Smooth muscle cell (in vitro differentiated cells): ENCODE measurements around the gene SAMD3. TPM values are rescaled to one million over a fixed set of nuclear protein-coding genes. Genes with fewer than 3 reads are reported as not detected.

Source experiments
- DNase-seq: peaks from one replicate; lab custom pipeline; 2025; ENCODE audit not compliant: unreplicated experiment; lab: John Stamatoyannopoulos, UW
- H2AFZ ChIP-seq: fragments of 200-600 bp; sonication (generic); 2 replicates; pipeline ENCODE4 v1.6.0; 2016; ENCODE audit warnings: antibody characterized with exemption, low read depth, mild to moderate bottlenecking
- H3F3A ChIP-seq: fragments of 200-600 bp; sonication (generic); 2 replicates; pipeline ENCODE4 v1.6.0; 2017; ENCODE audit warnings: antibody characterized with exemption, low read depth
- H3K27ac ChIP-seq: fragments of 200-600 bp; sonication (generic); 2 replicates; pipeline ENCODE4 v1.5.1; 2016; ENCODE audit warnings: low read depth, mild to moderate bottlenecking
- H3K27me3 ChIP-seq: fragments of 200-600 bp; sonication (generic); 2 replicates; pipeline ENCODE4 v1.6.1; 2016; ENCODE audit warnings: low read depth, mild to moderate bottlenecking
- H3K36me3 ChIP-seq: fragments of 200-600 bp; sonication (generic); 2 replicates; pipeline ENCODE4 v1.5.1; 2016; ENCODE audit warnings: low read depth
- H3K4me1 ChIP-seq: fragments of 200-600 bp; sonication (generic); 2 replicates; pipeline ENCODE4 v1.5.1; 2016; ENCODE audit warnings: low read depth
- H3K4me2 ChIP-seq: fragments of 200-600 bp; sonication (generic); 2 replicates; pipeline ENCODE4 v1.6.0; 2016; ENCODE audit warnings: mild to moderate bottlenecking
- H3K4me3 ChIP-seq: fragments of 200-600 bp; sonication (generic); 2 replicates; pipeline ENCODE4 v1.5.1; 2016; ENCODE audit warnings: mild to moderate bottlenecking
- H3K79me2 ChIP-seq: fragments of 200-600 bp; sonication (generic); 2 replicates; pipeline ENCODE4 v1.6.0; 2016; ENCODE audit warnings: low read depth, mild to moderate bottlenecking
- H3K9ac ChIP-seq: fragments of 200-600 bp; sonication (generic); 2 replicates; pipeline ENCODE4 v1.6.0; 2016; ENCODE audit warnings: low read depth
- H3K9me3 ChIP-seq: fragments of 200-600 bp; sonication (generic); replicated peaks from 2 replicates; pipeline ENCODE4 v1.5.1; 2016; ENCODE audit warnings: low read depth
- H4K20me1 ChIP-seq: fragments of 200-600 bp; sonication (generic); 2 replicates; pipeline ENCODE4 v1.6.0; 2016; ENCODE audit warnings: low read depth
- WGBS: methylation state at CpG from one replicate; pipeline ENCODE4 v1.1.7; 2016; ENCODE audit warnings: low lambda C conversion rate; 5-methylcytosine and 5-hydroxymethylcytosine counted together
- polyA plus RNA-seq: library from polyadenylated mRNA; unstranded; fragments of >200 nt; fragmentation: Nextera tagmentation; extraction: Ambion mirVana; gene quantifications from 2 replicates; pipeline ENCODE4 v1.2.1, GENCODE V29; 2016
- total RNA-seq: library from RNA; depleted of rRNA; stranded (reverse); fragments of >200 nt; gene quantifications from 2 replicates; pipeline ENCODE4 v1.2.3, GENCODE V29; 2014
- TF ChIP-seq, protein P1 (sequence below): fragments of 200-600 bp; sonication (generic); IDR thresholded peaks from 2 replicates; pipeline ENCODE4 v1.5.1; 2017; ENCODE audit warnings: borderline replicate concordance, mild to moderate bottlenecking, antibody characterized with exemption; ENCODE audit not compliant: insufficient read depth, poor library complexity, severe bottlenecking

Gene SAMD3
- total and polyA plus RNA-seq, 2 experiments from 2014 or later = 2.1 to 3.5 TPM

DNA sequence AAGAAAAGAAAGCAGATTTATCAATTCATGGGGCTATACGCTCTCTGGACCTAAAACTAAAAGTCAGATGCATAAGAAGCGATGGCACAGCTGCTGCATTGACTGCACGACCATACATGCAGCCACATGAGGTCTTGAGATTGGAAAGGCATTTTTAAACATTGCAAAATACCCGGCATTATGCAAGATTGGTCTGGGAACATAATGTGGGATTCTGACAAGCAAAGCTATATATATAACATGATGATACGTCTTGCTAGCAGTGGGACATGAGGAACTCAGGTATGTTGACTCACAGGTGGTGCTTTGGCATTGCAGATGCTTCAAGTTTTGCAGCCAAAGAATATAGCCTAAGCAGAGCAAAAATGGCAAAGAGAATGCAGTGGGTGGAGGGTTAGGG, 55.1 kb downstream of the SAMD3 start:
- Histone ChIP-seq H3K4me1 (no peaks in the 10 kb centered on the region), H4K20me1 (no peaks in the 10 kb centered on the region), H2AFZ (no peak overlapping the region), H3K4me2 (no peak overlapping the region), H3K36me3 (no peaks in the 10 kb centered on the region), H3K9ac (no peak overlapping the region), H3K4me3 (no peak overlapping the region), H3K27me3 (no peaks in the 10 kb centered on the region), H3K9me3 (no peaks in the 10 kb centered on the region), H3K79me2 (no peaks in the 10 kb centered on the region), H3F3A (no peaks in the 10 kb centered on the region), H3K27ac (no peak overlapping the region)
- no peak for DNase-seq
- TF ChIP-seq, protein P1, sequence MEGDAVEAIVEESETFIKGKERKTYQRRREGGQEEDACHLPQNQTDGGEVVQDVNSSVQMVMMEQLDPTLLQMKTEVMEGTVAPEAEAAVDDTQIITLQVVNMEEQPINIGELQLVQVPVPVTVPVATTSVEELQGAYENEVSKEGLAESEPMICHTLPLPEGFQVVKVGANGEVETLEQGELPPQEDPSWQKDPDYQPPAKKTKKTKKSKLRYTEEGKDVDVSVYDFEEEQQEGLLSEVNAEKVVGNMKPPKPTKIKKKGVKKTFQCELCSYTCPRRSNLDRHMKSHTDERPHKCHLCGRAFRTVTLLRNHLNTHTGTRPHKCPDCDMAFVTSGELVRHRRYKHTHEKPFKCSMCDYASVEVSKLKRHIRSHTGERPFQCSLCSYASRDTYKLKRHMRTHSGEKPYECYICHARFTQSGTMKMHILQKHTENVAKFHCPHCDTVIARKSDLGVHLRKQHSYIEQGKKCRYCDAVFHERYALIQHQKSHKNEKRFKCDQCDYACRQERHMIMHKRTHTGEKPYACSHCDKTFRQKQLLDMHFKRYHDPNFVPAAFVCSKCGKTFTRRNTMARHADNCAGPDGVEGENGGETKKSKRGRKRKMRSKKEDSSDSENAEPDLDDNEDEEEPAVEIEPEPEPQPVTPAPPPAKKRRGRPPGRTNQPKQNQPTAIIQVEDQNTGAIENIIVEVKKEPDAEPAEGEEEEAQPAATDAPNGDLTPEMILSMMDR = no peak
- 52% methylated on average over 5 of the region's 5 CpGs for WGBS

DNA sequence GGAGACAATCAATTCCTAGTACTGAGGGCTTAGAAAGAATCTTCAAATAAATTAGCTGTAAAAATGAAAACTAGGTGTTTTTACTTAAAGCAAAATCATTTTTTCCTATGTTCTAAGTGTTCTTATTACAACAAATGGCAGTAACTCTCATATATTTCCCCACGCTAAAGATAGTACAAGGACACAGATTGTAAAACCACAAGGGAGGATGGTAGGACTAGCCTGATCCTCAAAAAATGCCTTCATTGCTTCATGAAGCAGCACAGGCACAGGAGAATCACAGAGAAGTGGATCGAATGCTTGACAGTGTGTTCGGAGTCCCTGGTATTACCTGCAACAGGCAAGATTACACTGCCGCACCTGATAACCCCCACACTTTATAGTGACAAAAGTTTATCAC, 58.5 kb downstream of the SAMD3 start:
- no peak for DNase-seq
- H3K4me2 ChIP-seq = no peak overlapping the region
- no peaks in the 10 kb centered on the region for H3F3A ChIP-seq
- no peak overlapping the region for H2AFZ ChIP-seq
- TF ChIP-seq, protein P1 = no peak
- no peak overlapping the region for H3K27ac ChIP-seq
- H4K20me1 ChIP-seq = no peaks in the 10 kb centered on the region
- WGBS = 64% methylated on average over 4 of the region's 4 CpGs
- peaks cover 3% of the 10 kb centered on the region for H3K36me3 ChIP-seq
- H3K79me2 ChIP-seq = no peaks in the 10 kb centered on the region
- H3K9me3 ChIP-seq = no peaks in the 10 kb centered on the region
- no peak overlapping the region for H3K9ac ChIP-seq
- H3K27me3 ChIP-seq = no peaks in the 10 kb centered on the region
- no peaks in the 10 kb centered on the region for H3K4me1 ChIP-seq
- H3K4me3 ChIP-seq = no peak overlapping the region

DNA sequence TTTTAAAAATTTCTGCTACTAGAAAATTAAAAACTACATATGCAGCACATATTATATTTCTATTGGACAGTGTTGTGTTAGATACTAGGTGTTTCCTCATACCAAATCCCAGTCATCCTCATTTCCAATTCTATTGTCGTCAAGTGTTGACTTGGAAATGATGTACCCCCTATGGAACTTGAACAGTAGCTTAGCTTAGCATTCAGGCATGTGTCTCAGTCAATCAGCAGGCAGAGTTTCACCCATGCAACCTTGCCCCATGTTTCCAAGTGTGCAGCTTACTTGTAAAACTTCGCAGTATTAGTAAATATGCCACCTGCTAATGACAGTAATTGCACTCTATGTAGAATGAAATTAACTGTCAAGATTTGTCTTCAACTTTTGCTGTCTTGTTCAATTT, 59.5 kb downstream of the SAMD3 start:
- Histone ChIP-seq H2AFZ (no peak overlapping the region), H3K27ac (no peak overlapping the region), H4K20me1 (no peaks in the 10 kb centered on the region), H3F3A (no peaks in the 10 kb centered on the region), H3K4me3 (no peak overlapping the region), H3K4me2 (no peak overlapping the region), H3K36me3 (peaks cover 3% of the 10 kb centered on the region), H3K9me3 (no peaks in the 10 kb centered on the region), H3K27me3 (no peaks in the 10 kb centered on the region), H3K79me2 (no peaks in the 10 kb centered on the region), H3K4me1 (no peaks in the 10 kb centered on the region), H3K9ac (no peak overlapping the region)
- TF ChIP-seq, protein P1 = no peak
- no peak for DNase-seq
- WGBS = 94% methylated on average over 2 of the region's 2 CpGs

DNA sequence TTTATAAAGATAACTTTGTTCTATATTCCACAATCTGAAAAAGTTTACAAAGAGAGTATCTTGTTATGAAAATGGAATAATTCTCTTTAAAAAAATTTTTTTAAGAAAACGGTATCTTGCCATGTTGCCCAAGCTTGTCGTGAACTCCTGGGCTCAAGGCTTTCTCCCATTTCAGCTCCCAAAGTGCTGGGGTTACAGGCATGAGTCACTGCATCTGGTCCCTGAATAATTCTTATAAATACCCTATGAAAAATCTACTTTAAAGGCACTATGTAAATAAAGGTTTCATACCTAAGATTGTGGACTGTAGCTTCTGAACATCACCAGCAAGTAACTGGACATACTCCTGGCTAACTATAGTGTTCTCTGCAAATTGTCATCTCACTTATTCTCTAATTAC, 60.3 kb downstream of the SAMD3 start:
- H2AFZ ChIP-seq = no peak overlapping the region
- no peak overlapping the region for H3K9ac ChIP-seq
- no peak overlapping the region for H3K4me2 ChIP-seq
- H3K4me3 ChIP-seq = no peak overlapping the region
- no peaks in the 10 kb centered on the region for H3K27me3 ChIP-seq
- H3K27ac ChIP-seq = no peak overlapping the region
- no peaks in the 10 kb centered on the region for H3F3A ChIP-seq
- H3K4me1 ChIP-seq = no peaks in the 10 kb centered on the region
- 97% methylated on average over 2 of the region's 2 CpGs for WGBS
- no peak for DNase-seq
- H4K20me1 ChIP-seq = no peaks in the 10 kb centered on the region
- no peaks in the 10 kb centered on the region for H3K9me3 ChIP-seq
- H3K36me3 ChIP-seq = peaks cover 3% of the 10 kb centered on the region
- no peaks in the 10 kb centered on the region for H3K79me2 ChIP-seq
- TF ChIP-seq, protein P1 = no peak
